T-helper 1 cell (primary cell): ENCODE measurements around the gene FBXW5.

Source experiments
- DNase-seq, 5 donors: peaks; one replicate each; pipeline ENCODE4 v3.0.0-alpha.2; 2012 to 2020

Gene FBXW5

DNA sequence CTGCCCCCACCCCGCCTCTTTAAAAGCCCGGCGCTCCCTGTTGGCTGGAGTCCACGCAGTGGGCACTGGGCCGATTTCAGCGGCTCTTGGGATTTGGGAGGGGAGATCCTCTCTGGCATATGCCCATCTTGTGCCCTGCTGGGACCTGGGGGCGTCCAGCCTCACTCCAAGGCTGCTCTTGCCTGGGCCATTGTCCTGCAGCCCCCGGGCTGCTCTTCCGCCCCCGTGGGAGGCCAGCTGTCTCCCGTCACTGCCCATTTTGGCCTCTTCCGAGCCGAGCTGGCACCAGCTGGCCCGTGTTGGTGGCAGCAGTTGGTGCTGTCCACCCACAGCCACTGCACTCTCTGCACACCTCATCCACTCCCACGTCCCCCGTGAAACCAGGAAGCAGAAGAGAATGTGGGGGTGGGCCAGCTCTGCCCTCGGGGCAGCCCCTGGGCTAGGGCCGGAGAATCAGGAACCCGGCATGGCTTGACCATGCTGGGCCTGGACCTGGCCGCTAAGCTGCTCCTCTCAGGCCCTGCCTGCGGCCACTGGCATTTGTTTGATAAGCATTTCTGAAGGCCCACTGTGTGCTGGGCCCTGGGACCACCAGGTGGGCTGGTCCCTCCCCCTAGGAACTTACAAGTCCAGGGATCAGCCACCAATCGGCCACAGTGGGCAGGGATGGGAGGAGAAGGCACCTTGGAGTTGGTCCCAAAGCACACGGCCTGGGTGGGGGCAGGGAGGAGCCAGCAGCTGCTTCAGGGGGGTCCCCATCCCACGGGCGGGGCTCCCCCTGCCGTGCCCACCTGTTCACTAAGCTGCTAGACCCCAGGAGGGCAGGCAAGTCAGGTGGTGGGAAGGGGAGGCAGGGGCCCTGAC is 2.7 kb upstream of the FBXW5 start:
- DNase-seq = peak in 1 of 5 donors; percentile 12

DNA sequence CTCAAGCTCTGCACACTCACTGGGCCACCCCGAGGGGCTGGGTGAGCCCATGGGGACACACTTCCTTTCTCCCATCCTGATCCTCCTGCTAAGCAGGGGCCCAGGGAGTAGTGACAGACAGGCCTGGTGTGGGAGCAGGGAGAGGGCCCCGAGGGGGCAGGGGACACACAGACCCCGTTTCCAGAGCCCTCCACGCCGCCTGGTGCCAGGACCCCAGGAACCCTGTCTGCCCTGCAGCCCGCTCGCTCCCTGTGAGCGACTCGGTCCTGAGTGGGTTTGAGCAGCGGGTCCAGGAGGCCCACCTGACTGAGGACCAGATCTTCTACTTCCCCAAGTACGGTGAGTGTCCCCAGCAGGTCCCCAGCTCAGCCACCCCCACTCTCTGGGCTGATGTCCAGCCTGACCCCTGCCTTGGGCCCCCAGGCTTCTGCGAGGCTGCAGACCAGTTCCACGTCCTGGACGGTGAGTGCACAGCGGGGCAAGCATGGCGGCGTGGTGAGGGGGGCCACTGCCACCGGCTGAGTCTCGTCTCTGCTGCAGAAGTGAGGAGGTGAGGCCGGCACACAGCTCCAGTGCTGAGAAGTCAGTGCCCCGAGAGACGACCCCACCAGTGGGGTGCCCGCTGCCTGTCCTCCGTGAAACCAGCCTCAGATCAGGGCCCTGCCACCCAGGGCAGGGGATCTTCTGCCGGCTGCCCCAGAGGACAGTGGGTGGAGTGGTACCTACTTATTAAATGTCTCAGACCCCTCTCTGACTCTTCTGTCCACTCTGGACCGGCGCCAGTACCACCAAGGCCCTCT is 1.9 kb upstream of the FBXW5 start:
- DNase-seq = peak in 1 of 5 donors; percentile 12

DNA sequence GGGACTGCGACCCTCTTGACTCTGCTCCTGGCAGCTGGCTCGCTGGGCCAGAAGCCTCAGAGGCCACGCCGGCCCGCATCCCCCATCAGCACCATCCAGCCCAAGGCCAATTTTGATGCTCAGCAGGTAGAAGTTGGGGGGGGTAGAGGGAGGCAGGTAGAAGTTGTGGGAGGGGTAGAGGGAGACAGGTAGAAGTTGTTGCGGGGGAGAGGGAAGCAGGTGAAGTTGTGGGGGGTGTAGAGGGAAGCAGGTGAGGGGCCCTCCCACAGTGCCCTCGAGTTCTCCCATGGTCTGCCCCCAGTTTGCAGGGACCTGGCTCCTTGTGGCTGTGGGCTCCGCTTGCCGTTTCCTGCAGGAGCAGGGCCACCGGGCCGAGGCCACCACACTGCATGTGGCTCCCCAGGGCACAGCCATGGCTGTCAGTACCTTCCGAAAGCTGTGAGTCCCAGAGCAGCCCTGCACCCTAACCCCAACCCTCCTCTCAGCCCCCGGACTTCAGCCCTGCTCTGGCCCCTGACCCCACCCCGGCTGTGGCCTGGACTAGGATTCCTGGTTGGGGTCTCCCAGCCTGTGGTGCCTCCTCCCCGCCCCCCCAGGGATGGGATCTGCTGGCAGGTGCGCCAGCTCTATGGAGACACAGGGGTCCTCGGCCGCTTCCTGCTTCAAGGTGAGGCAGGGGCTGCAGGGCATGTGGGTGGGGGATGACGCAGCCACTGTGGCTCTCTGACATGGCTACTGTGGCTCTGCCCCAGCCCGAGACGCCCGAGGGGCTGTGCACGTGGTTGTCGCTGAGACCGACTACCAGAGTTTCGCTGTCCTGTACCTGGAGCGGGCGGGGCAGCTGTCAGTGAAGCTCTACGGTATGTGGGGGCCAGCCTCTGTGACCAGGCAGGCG is 1.0 kb upstream of the FBXW5 start:
- DNase-seq = peak in 1 of 5 donors; percentile 13

DNA sequence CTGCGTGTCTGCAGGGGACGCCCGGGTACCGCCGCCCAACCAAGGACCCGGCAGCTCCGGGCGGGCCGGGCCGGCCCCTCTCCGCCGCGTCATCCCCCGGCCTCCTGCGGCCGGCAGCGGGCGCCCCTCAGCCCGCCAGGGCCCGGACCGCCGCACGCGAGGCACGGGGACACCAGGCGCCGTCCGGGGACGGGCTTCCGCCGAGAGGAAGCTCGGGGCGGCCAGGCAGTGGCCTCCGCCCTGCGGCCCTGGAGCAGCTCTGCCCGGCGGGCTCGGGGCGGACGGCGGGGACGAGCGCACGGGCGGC is 373 bp downstream of the FBXW5 start:
- DNase-seq = no peak

DNA sequence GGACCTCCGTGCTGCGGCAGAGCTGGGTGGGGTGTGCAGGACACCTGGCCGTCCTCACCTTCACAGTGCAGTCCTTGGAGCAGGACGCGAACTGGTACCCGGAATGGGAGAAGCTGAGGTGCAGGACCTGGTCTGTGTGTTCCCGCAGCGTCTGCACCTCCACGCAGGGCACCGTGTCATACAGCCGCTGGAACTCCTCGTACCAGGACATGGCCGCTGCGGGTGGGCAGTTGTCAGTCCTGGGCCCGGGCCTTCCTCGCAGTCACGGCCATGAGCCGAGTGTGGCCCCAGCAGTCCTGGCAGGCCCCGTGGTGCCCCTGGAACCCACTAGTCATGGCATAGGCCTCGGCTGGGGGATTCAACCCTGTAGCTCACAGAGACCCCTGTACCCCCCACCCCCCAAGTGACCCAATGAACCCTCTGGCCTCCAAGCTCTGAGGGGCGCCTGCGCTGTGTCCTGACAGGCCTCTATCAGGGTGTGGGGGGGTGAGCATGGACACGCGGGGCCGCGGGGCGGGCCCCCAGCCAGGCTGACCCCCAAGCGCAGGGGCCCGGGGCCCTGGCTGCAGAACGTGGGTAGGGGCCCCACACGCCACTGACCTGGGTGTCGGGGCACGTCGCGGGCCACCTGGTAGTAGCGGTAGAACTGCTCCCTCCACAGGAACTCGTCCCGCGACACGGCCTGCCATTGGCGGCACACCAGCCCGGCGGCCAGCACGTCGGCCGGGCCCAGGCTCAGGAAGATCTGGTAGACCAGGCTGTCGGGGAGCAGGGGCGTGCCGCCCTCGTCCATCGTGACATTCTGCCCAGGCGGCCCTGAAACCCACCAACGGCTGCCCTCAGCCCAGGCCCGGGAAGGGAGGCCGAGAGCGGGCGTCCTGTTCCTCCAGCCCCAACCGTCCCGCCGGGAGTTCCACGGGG is 987 bp downstream of the FBXW5 start:
- DNase-seq = peak in 2 of 5 donors; percentile 25 to 53

DNA sequence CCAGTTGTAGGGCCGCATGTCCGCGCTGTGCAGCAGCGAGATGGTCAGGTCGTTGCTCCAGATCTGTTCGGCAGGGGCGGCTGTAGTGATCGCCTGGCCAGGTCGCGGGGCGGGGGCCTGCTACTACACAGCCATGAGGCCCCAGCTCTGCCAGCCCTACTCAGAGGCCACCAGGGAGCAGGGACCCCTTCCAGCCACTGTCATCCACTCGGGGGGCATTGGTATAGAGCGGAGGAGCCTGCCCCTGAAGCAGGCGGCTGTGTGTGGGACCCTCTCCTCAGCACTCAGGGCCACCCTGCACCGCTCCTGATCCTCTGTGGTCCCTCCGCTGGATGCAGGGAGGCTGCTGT is 1.7 kb downstream of the FBXW5 start:
- DNase-seq = no peak

DNA sequence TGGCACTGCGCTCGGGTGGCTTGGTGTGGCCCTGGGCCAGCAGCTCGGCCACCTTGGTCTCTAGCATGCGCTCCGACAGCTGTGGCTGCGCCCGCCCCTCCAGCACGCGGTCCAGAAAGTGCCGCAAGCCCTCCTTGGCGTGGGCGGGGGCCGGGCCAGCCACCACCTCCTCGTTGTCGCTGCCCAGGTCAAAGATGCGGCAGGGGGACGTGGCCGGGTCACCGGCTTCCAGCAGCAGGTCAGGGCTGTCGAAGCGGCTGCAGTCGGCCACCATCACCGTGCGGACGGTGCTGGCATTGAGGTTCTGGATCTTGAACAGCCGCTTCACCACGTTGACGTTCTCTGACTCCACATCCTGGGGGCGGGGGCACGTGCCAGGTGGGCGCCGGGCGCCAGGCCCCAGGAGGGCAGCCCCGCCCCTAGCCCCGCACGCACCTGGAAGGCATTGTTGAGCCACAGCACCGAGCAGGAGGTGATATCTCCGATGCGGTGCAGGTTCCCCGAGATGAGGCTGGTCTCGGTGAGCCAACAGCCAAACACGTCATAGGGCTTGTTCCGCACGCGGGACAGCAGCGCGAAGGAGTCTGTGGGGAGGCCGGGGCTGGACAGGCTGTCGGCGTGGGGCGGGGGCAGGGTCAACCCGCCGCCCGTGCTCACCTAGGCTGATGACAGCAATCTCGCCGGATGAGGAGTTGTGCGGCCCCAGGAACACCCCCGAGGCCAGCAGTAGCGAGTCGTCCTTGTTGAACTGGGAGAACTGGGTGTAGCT is 2.2 kb downstream of the FBXW5 start:
- DNase-seq = peak in 1 of 5 donors; percentile 9

DNA sequence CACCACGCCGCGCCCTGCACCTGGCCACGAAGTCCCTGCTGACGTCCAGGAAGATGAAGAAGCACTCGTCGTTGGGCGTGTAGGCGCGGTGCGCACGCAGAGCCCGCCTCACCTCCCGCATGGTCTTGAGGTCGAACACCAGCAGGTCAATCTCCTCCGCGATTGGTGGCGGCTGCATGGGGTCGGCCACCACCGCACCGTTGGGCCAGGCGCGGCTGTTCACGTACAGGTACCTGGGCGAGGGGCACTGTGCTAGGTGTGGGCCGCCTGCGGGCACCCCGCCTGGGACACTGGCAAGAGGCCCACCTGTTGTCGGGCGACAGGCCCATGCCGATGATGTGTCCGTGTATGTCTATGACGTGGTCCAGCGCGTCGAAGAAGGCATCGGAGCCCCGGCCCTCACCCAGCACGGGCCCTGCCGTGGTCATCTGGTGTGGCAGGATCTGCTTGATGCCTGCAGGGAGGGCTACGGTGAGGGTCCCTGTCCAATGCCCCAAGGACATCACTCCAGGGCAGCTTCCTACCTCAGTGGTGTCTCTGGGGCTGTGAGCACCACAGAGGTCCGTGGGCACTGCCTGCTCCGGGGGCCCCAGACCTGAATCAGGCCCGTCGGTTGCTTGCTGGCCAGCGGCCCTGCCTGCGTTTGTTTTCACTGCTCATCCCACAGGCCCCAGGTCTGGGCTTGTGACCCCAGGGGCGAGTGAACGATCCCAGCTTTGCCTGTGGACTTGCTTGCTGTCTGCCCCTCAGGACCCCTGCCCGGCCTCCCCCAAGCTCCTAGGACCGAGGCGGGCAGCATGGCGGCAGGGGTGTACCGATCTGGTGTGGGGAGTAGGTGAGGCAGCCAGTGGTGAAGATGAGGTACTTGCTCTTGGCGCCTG is 3.1 kb downstream of the FBXW5 start:
- DNase-seq = peak in 1 of 5 donors; percentile 13

DNA sequence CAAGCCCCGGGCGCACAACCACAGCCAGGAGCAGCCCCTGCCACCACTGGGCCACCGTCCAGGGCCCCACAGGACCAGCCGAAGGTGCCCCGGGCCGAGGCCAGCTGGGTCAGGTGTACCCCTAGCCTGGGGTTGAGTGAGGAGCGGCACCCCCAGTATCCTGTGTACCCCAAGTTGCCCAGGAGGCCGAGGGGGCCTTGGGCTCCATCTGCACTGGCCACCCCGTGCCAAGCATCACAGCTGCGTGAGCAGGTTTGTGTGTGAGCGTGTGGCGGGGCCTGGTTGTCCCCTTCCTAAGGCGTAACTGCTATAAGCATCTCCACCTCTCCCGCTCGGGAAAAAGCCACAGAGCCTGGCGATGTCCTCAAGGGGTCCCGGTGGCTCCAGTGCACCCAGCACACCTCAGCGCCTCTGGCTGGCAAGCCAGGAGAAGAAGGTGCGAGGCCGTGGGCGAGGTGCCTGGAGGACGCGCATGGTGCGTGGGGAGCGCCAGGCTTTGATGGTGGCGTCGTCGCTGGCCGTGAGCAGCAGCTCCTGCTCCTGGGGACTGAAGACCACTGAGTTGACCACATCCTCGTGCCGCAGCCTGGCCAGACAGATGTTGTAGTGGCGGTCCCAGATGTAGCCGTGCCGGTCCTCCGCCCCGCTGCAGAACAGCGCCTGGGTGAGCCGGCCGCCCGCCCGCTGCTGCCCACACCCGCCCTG is 3.9 kb downstream of the FBXW5 start:
- peak in 1 of 5 donors; percentile 7 for DNase-seq

DNA sequence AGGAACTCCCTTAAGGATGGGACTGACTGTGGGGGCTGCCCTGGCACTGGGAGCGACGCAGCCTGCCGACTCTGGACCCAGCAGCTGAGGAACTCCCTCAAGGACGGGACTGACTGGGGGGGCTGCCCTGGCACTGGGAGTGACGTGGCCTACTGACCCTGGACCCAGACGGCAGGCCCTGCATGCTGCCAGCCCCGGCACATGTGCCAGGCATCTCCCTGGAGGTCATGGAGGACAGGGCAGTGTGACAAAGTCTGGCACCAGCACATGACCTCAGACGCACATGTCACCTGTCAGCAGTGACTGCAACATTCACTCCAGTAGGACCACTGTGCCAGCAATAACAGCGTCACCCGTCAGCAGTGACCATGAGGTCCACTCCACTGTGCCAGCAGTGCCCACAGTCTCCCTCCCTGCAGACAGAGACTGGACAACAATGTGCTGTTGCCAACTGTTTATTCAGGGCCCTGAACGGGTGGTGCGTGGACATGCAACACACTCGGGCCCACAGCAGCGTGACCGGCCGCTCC is 4.5 kb downstream of the FBXW5 start:
- no peak for DNase-seq

DNA sequence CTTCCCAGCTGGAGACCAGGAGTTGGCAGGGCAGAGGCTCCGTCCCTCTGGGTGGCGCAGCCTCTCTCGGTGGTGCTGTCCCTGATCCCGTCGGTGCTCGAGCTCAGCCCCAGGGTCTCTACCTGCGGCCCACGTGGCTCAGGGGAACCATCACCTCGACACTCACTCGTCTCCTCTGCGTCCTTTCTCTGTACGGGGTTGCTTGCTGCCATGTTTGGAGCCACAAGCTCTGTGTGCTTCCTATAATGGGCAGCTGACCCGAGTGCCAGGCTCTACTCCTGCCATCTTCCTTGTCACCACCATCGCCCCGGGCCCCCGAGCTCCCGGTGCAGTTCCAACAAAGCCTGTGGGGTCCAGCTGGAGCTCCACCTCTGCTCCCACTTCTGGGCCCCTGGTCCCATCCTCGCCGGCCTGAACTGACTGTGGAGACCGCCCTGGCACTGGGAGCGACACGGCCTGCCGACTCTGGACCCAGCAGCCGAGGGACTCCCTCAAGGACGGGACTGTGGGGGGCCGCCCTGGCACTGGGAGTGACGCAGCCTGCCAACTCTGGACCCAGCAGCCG is 5.0 kb downstream of the FBXW5 start:
- no peak for DNase-seq

DNA sequence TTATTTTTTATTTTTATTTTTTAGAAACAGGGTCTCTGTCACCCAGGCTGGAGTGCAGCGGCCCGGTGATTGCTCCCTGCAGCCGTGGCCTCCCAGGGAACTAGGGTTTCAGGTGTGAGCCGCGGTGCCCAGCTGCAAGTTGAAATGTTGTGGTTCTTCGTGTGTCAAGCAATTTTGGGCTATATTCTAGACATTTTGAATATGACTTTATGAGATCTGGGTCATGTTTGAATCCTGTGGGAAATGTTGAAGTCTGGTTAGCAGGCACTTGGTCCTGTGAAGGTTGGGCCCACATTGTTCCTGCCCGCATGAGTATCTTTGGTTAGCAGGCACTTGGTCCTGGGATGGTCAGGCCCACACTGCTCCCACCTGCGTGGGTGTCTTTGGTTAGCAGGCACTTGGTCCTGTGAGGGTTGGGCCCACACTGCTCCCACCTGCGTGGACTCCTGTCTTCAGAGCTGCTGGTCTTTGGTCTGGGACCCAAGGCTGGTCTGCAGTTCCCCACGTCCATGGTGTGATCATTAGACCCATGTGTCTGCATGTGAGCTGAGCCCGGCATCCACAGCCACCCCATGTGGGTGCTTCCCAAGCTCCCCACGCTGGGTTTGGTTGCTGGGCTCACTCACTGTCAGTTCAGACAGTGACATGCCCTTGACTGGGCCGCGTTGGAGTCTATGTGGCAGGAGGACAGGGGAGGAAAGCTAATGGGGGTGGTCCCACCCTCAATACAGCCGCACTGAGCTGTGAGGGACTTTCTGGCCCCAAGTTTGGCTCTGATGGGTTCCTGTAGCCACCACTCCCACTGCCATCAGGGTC is 7.1 kb downstream of the FBXW5 start:
- no peak for DNase-seq

DNA sequence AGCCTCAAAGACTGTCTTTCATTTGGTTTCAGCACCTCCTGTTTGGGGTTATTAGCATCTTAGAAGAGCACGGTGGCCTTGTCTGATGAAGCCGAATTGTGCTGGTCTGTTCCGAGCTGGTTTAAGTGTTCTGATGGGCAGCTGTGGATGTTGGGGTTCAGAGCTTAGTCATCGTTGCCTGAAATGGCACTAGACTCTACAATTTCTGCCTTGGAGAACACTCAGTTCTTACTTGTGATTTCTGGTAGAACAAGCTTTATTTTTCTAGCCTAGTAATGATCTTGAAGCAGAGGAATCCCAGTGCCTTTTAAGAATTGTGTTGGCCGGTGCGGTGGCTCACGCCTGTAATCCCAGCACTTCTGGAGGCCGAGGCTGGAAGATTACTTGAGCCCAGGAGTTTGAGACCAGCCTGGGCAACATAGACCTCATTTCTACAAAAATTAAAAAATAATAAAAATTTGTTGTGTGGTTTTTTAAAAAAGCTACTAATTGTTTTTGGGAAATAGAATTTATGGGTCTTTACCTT is 7.8 kb downstream of the FBXW5 start:
- no peak for DNase-seq

DNA sequence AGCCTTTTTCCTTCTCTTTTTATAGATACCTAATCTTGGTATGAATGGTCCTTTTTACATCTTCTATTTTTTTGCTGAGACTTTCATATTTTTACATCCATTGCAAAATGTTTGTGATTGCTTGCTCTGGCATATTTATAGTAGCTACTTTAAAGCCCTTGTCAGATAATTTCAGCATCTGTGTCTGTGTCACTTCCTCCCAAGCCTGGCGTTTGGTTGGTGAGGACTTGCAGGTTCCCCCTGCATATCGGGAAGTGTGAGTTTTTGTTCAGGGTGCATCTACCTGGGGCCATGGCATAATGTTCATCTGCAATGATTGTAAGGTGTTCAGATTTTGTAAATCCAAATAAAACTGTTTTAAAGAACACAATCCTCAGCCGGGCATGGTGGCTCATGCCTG is 8.9 kb downstream of the FBXW5 start:
- no peak for DNase-seq

DNA sequence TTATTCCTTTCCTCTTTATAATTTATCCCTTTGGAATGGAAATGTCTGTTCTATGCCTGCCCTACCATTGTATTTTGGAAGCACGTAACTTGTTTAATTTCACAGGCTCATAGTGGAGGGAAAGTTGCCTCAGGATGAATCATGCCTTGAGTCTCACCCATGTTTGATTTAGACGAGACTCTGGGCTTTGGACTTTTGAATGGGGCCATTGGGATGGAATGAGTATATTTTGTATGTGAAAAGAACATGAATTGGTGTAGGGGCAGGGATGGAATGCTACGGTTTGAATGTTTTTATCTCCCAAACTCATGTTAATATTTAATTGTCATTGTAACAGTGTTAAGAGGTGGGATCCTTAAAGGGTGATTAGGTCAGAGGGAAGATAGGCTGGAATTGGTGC is 10.3 kb downstream of the FBXW5 start:
- DNase-seq = no peak

DNA sequence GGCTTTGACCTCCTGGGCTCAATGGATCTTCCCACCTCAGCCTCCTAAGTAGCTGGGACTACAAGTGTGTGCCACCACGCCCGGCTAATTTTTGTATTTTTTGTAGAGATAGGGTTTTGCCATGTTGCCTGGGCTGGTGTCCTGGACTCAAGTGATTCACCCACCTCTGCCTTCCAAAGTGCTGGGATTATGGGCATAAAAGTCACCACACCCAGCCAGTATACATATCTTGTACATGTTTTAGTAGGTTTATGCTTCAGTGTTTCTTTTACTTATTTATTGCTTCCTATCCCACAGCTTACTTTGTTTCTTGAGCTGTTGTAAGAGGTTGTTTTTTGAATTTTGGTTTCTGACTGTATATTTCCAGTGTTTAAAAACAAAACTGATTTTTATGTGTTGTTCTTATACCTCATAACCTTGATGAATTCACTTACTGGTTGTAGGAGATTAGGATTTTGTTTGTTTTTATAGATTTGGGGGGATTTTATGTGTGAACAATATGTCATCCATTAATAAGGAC is 12.9 kb downstream of the FBXW5 start:
- DNase-seq = no peak

DNA sequence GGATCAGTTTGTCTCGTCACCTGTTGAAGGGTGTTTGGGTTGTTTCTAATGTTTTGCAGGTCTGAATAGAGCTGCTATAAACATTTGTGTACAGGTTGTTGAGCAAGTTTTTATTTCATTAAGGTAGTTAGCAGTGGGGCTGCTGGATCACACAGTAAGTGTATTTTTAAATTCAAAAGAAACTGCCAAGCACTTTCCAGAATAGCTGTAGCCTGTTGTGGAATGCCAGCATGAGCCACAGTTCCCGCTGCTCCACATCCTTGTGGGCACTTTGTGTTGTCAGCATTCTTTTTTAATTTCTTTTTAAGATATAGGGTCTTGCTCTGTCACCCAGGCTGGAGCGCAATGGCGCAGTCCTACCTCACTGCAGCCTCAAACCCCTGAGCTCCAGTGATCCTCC is 14.5 kb downstream of the FBXW5 start:
- no peak for DNase-seq

DNA sequence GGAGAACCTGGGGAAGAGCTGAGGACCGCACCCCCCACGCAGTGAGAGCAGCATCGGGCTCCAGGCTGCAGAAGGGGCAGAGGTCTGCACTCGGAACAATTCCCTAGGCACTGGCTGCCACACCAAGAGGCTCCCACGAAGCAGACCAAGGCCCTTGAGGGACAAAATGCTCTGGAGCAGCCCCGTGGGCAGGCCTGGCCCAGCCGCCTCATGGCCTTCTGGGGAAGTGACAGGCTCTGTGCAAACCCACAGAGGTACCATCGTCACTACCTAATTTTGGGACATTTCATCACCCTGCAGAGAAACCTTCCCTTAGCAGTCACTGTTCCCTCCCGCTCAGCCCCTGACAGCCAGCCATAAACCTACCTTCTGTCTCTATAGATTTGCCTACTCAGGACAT is 15.9 kb downstream of the FBXW5 start:
- DNase-seq = no peak
